Endothelial cell of umbilical vein (primary cell): ENCODE data around the gene GTF2H4.

Experiments used
- EZH2 ChIP-seq: IDR thresholded peaks from 2 replicates; pipeline ENCODE4 v1.6.1; 2012; ENCODE audit warnings: borderline replicate concordance, low read depth, mild to moderate bottlenecking, moderate library complexity, low read length, inconsistent platforms; ENCODE audit not compliant: severe bottlenecking
- FOS ChIP-seq: IDR thresholded peaks from 2 replicates; pipeline ENCODE4 v1.6.1; 2011; ENCODE audit warnings: mild to moderate bottlenecking, low read length, moderate library complexity, borderline replicate concordance; ENCODE audit not compliant: insufficient read depth
- GATA2 ChIP-seq: IDR thresholded peaks from 2 replicates; pipeline ENCODE4 v1.7.0; 2011; ENCODE audit warnings: low read depth, mild to moderate bottlenecking, moderate library complexity, mixed read lengths, low read length; ENCODE audit not compliant: insufficient read length, insufficient read depth
- JUN ChIP-seq: IDR thresholded peaks from 2 replicates; pipeline ENCODE4 v1.6.1; 2011; ENCODE audit warnings: borderline replicate concordance, low read depth; ENCODE audit not compliant: insufficient read length, insufficient read depth
- MYC ChIP-seq: IDR thresholded peaks from one replicate; pipeline ENCODE4 v1.6.1; 2011; ENCODE audit warnings: mild to moderate bottlenecking, low read depth, low read length
- POLR2A ChIP-seq: IDR thresholded peaks from 2 replicates; pipeline ENCODE4 v1.6.1; 2012; ENCODE audit warnings: low read depth, mild to moderate bottlenecking, control low read depth, low read length
- POLR2AphosphoS5 ChIP-seq: IDR thresholded peaks from 2 replicates; pipeline ENCODE4 v1.6.1; 2012; ENCODE audit warnings: low read depth, mild to moderate bottlenecking, control low read depth, low read length, moderate library complexity; ENCODE audit not compliant: insufficient read depth
- TF ChIP-seq, protein P1 (sequence below), 2 donors: IDR thresholded peaks; 1 replicate in 1 of 2; 2 replicates in 1 of 2; pipeline ENCODE4 v1.5.1; 2011; ENCODE audit warnings: low read length in 2 of 2, mild to moderate bottlenecking in 2 of 2, moderate library complexity in 2 of 2, control low read depth in 1 of 2, inconsistent platforms in 1 of 2, low read depth in 1 of 2; ENCODE audit not compliant: insufficient read depth in 1 of 2; ENCODE audit errors: extremely low read depth in 1 of 2
- TF ChIP-seq, protein P2 (sequence below): IDR thresholded peaks from 2 replicates; pipeline ENCODE4 v1.6.1; 2011; ENCODE audit not compliant: insufficient read depth, insufficient read length

DNA sequence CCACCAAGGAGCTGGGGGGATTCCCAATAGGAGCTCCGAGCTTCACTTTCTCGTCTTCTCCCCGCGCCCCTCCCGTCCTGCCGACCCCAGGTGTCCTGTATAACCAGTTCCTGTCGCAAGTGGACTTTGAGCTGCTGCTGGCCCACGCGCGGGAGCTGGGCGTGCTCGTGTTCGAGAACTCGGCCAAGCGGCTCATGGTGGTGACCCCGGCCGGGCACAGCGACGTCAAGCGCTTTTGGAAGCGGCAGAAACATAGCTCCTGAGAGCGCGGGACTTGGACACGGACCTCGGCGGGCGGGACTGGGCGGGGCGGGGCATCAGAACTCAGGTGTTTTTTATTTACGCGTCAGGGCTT is 5.7 kb downstream of the GTF2H4 start:
- TF ChIP-seq, protein P1, sequence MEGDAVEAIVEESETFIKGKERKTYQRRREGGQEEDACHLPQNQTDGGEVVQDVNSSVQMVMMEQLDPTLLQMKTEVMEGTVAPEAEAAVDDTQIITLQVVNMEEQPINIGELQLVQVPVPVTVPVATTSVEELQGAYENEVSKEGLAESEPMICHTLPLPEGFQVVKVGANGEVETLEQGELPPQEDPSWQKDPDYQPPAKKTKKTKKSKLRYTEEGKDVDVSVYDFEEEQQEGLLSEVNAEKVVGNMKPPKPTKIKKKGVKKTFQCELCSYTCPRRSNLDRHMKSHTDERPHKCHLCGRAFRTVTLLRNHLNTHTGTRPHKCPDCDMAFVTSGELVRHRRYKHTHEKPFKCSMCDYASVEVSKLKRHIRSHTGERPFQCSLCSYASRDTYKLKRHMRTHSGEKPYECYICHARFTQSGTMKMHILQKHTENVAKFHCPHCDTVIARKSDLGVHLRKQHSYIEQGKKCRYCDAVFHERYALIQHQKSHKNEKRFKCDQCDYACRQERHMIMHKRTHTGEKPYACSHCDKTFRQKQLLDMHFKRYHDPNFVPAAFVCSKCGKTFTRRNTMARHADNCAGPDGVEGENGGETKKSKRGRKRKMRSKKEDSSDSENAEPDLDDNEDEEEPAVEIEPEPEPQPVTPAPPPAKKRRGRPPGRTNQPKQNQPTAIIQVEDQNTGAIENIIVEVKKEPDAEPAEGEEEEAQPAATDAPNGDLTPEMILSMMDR (IDR thresholded peaks at IDR 0.05; ENCODE audit: extremely low read depth in 1 of 2, insufficient read depth in 1 of 2, low read depth in 1 of 2, low read length in 2 of 2), result no peak
- TF ChIP-seq, protein P2, sequence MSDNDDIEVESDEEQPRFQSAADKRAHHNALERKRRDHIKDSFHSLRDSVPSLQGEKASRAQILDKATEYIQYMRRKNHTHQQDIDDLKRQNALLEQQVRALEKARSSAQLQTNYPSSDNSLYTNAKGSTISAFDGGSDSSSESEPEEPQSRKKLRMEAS, result no peak
- TF ChIP-seq POLR2A, result no peak
- no peak for TF ChIP-seq POLR2AphosphoS5
- TF ChIP-seq MYC, result no peak
- TF ChIP-seq EZH2, result no peak
- TF ChIP-seq FOS, result no peak
- TF ChIP-seq JUN, result no peak
- TF ChIP-seq GATA2, result no peak
